Bone marrow (tissue), 2 donors: ENCODE results near the gene C22orf39.

Experiments
- DNase-seq, 2 donors: peaks; one replicate each; lab custom pipeline; 2025; lab: John Stamatoyannopoulos, UW

Gene C22orf39

GRCh38 chr22:19447330-19448075 lies at the start of gene C22orf39:
C22orf39 (minus strand) TSS chr22:19447711; CDS start chr22:19447688, 23 bp downstream.
- DNase-seq, result peak; percentile 73 to 87

- DNase-seq, result no peak
Observed at GRCh38 chr22:19497245-19497644, 49.7 kb upstream of the C22orf39 start.

- DNase-seq, result no peak
Observed at GRCh38 chr22:19496324-19496630, 48.8 kb upstream of the C22orf39 start.

GRCh38 chr22:19495562-19496323 lies 48.2 kb upstream of the C22orf39 start:
- no peak for DNase-seq

GRCh38 chr22:19494676-19495173 lies 47.2 kb upstream of the C22orf39 start:
- no peak for DNase-seq

GRCh38 chr22:19494001-19494560 lies 46.6 kb upstream of the C22orf39 start:
- DNase-seq, result no peak

- no peak for DNase-seq
Observed at GRCh38 chr22:19492504-19493174, 45.1 kb upstream of the C22orf39 start.

- no peak for DNase-seq
Observed at GRCh38 chr22:19490628-19491230, 43.2 kb upstream of the C22orf39 start.

- DNase-seq, result no peak
Observed at GRCh38 chr22:19488884-19489843, 41.7 kb upstream of the C22orf39 start.

- DNase-seq, result no peak
Observed at GRCh38 chr22:19488285-19488684, 40.8 kb upstream of the C22orf39 start.

GRCh38 chr22:19483481-19484244 lies 36.2 kb upstream of the C22orf39 start:
- DNase-seq, result no peak

GRCh38 chr22:19482297-19482696 lies 34.8 kb upstream of the C22orf39 start:
- no peak for DNase-seq

GRCh38 chr22:19480789-19481188 lies 33.3 kb upstream of the C22orf39 start:
- DNase-seq, result no peak

- DNase-seq, result no peak
Observed at GRCh38 chr22:19480173-19480568, 32.7 kb upstream of the C22orf39 start.

- peak; percentile 85 to 99 for DNase-seq
Observed at GRCh38 chr22:19479355-19480172, 32.1 kb upstream of the C22orf39 start, which contains the start of gene CDC45. CDC45 (plus strand) TSS chr22:19479920; CDS start chr22:19479969, 49 bp downstream.

GRCh38 chr22:19478901-19479354 lies 31.4 kb upstream of the C22orf39 start, which contains the start of gene UFD1:
UFD1 (minus strand) TSS chr22:19479193; CDS start chr22:19479085, 108 bp downstream.
- peak in 1 of 2 donors; percentile 85 for DNase-seq

- DNase-seq, result no peak
Observed at GRCh38 chr22:19478045-19478900, 30.8 kb upstream of the C22orf39 start.
